ENCODE data around the gene B3GAT1. TPM values are rescaled to one million over a fixed set of nuclear protein-coding genes. Genes with fewer than 3 reads are reported as not detected.

B3GAT1 gene
- total RNA-seq, 4 donors from 2014 or later: 0.13 to 0.66 (median 0.35) TPM

DNA sequence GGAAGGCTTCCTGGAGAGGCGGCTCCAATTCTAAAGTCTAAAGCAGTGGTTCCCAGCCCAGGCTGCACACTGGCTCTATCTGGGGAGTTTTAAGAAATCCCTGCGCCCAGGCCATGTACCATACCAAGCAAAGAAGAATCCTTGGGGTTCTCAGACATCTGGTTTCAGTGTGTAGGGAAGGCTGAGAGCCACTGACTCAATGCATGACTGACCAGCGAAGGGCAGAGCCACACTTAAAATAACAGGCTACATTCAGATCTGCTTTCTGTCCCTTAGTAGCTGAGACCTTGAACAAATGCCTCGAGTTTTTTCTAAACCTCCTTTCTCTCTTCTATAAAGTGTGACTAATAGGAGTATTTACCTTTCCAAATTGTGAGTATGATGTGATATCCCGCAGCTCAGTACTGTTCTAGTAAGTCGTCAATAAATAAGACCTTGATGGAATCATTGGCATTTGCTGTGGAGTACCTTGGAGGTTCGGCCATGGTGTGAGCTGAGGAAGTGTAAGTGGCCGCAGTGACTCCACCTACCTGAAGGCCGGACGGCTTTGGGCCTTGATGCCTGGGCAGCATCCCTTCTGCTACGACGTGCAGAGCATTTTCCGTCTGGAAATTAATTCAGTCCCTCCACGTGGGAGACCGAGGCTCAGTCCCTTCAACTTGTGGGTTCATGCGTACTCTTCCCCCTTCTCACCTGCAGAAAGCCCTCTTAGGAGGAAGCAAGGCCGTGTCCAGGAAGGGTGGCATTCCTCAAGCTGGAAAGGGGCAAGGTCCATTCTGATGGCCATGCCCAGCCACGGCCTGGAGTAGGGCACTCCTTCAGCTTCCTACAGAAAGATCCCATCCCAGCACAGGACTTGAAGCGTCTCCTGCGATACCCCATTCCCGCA, 55.1 kb downstream of the B3GAT1 start:
- no peak overlapping the region for H3K27ac ChIP-seq (replicated peaks in 1 of 4)
- no peak for DNase-seq (ENCODE audit: extremely low spot score)
- WGBS: 92% methylated on average over 14 of the region's 21 CpGs
- intact Hi-C loops (cut with DNase I): no loop called here
- H3K9me3 ChIP-seq: no peaks in the 10 kb centered on the region
- H3K4me1 ChIP-seq: peaks cover 0 to 6% (median 3%) of the 10 kb centered on the region in 4 donors
- H3K27me3 ChIP-seq: no peaks in the 10 kb centered on the region
- H3K4me3 ChIP-seq: no peak overlapping the region
- no peak for TF ChIP-seq POLR2A (IDR thresholded peaks at IDR 0.05; ENCODE audit: low read depth)
- TF ChIP-seq EP300 (IDR thresholded peaks at IDR 0.05): no peak
- TF ChIP-seq CTCF (IDR thresholded peaks at IDR 0.05): no peak
- TF ChIP-seq POLR2AphosphoS5 (IDR thresholded peaks at IDR 0.05): no peak
- no peaks in the 10 kb centered on the region for H3K36me3 ChIP-seq

GRCh38 chr11:134355656-134356055, 56.4 kb downstream of the B3GAT1 start:
- TF ChIP-seq POLR2AphosphoS5 (IDR thresholded peaks at IDR 0.05) (no peak), CTCF (IDR thresholded peaks at IDR 0.05) (no peak), EP300 (IDR thresholded peaks at IDR 0.05) (no peak), POLR2A (IDR thresholded peaks at IDR 0.05; ENCODE audit: low read depth) (no peak)
- H3K27me3 ChIP-seq: no peaks in the 10 kb centered on the region
- no peak for DNase-seq (ENCODE audit: extremely low spot score)
- H3K9me3 ChIP-seq: no peaks in the 10 kb centered on the region
- H3K4me3 ChIP-seq: no peak overlapping the region
- 88% methylated on average over 5 of the region's 5 CpGs for WGBS
- intact Hi-C loops (cut with DNase I): no loop called here
- H3K27ac ChIP-seq (replicated peaks in 1 of 4): no peak overlapping the region
- H3K36me3 ChIP-seq: no peaks in the 10 kb centered on the region
- H3K4me1 ChIP-seq: peaks cover 0 to 6% (median 3%) of the 10 kb centered on the region in 4 donors

GRCh38 chr11:134355136-134355535, 56.9 kb downstream of the B3GAT1 start:
- Histone ChIP-seq H3K36me3 (no peaks in the 10 kb centered on the region), H3K27me3 (no peaks in the 10 kb centered on the region), H3K9me3 (no peaks in the 10 kb centered on the region), H3K4me3 (no peak overlapping the region), H3K27ac (replicated peaks in 1 of 4) (no peak overlapping the region), H3K4me1 (peaks cover 0 to 2% (median under 1%) of the 10 kb centered on the region in 4 donors)
- DNase-seq (ENCODE audit: extremely low spot score): no peak
- WGBS: 57% methylated on average over 2 of the region's 2 CpGs
- no peak for TF ChIP-seq POLR2A (IDR thresholded peaks at IDR 0.05; ENCODE audit: low read depth)
- TF ChIP-seq CTCF (IDR thresholded peaks at IDR 0.05): no peak
- TF ChIP-seq POLR2AphosphoS5 (IDR thresholded peaks at IDR 0.05): no peak
- TF ChIP-seq EP300 (IDR thresholded peaks at IDR 0.05): no peak
- intact Hi-C loops (cut with DNase I): no loop called here

DNA sequence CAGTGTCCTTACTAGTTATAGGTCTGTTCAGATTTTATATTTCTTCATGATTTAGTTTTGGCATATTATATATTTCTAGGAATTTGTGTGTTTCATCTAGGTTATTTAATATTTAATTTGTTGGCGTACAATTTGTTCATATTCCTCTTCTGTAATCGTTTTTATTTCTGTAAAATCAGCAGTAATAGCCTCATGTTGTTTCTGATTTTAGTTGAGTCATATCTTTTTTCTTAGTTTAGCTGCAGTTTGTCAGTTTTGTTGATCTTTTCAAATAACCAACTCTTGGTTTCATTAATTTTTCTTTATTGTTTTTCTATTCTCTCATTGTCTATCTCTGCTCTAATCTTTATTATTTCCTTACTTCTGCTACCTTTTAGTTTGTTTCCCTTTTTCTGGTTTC, 59.9 kb downstream of the B3GAT1 start:
- no peak for TF ChIP-seq POLR2A (IDR thresholded peaks at IDR 0.05; ENCODE audit: low read depth)
- TF ChIP-seq POLR2AphosphoS5 (IDR thresholded peaks at IDR 0.05): no peak
- no peak for TF ChIP-seq CTCF (IDR thresholded peaks at IDR 0.05)
- no peak for TF ChIP-seq EP300 (IDR thresholded peaks at IDR 0.05)
- H3K27me3 ChIP-seq: no peaks in the 10 kb centered on the region
- WGBS: 84% methylated on average over 2 of the region's 2 CpGs
- DNase-seq (ENCODE audit: extremely low spot score): no peak
- H3K4me3 ChIP-seq: no peak overlapping the region
- no peaks in the 10 kb centered on the region for H3K36me3 ChIP-seq
- no peak overlapping the region for H3K27ac ChIP-seq (replicated peaks in 1 of 4)
- no peaks in the 10 kb centered on the region for H3K4me1 ChIP-seq
- no peaks in the 10 kb centered on the region for H3K9me3 ChIP-seq
- intact Hi-C loops (cut with DNase I): no loop called here
